Urinary bladder (tissue), 4 donors: ENCODE data around the gene EMX1. TPM values are rescaled to one million over a fixed set of nuclear protein-coding genes. Genes with fewer than 3 reads are reported as not detected.

ENCODE experiments used
- DNase-seq: peaks from one replicate; pipeline ENCODE4 v3.0.0-alpha.2; 2015; ENCODE audit errors: extremely low spot score
- H3K27ac ChIP-seq: one replicate; pipeline ENCODE4 v1.5.1; 2013; ENCODE audit warnings: low read depth, mild to moderate bottlenecking, moderate library complexity
- H3K36me3 ChIP-seq: one replicate; pipeline ENCODE4 v1.6.1; 2013; ENCODE audit warnings: mild to moderate bottlenecking, moderate library complexity; ENCODE audit not compliant: insufficient read depth
- H3K4me1 ChIP-seq: one replicate; pipeline ENCODE4 v1.6.1; 2013; ENCODE audit warnings: mild to moderate bottlenecking, moderate library complexity; ENCODE audit not compliant: insufficient read depth
- H3K4me3 ChIP-seq: one replicate; pipeline ENCODE4 v1.5.1; 2013; ENCODE audit warnings: low read depth, low read length
- WGBS: extraction: QIAGEN DNeasy Blood & Tissue Kit; methylation state at CpG from one replicate; pipeline ENCODE4 v1.1.7; 2013; 5-methylcytosine and 5-hydroxymethylcytosine counted together
- polyA plus RNA-seq: library from polyadenylated mRNA; stranded (reverse); fragments of 200-250 nt; gene quantifications from one replicate; pipeline ENCODE4 v1.2.3, GENCODE V29; 2013
- total RNA-seq: library from RNA; depleted of rRNA; stranded (reverse); fragments of >200 nt; gene quantifications from one replicate; pipeline ENCODE4 v1.2.3, GENCODE V29; 2014
- donor health status: healthy with polysubstance abuse.
- donor health status: healthy.

EMX1 gene
- total and polyA plus RNA-seq, 2 donors = not detected

- H3K4me1 ChIP-seq = no peaks in the 10 kb centered on the region
- 74% methylated on average over 7 of the region's 7 CpGs for WGBS
- no peak for DNase-seq
- no peak overlapping the region for H3K27ac ChIP-seq
- no peak overlapping the region for H3K4me3 ChIP-seq
- H3K36me3 ChIP-seq = no peaks in the 10 kb centered on the region
Observed at GRCh38 chr2:72984172-72984671, 66.9 kb downstream of the EMX1 start.

Other genes with a start within 250 kb of the EMX1 start
- gene EXOC6B, start 91.5 kb upstream of the EMX1 start, total RNA-seq = 47.6 TPM
- 14.5 TPM for gene EXOC6B, start 91.5 kb upstream of the EMX1 start, polyA plus RNA-seq
- 5.5 TPM for gene SPR, start 30.1 kb upstream of the EMX1 start, total RNA-seq
- gene SPR, start 30.1 kb upstream of the EMX1 start, polyA plus RNA-seq = 28.2 TPM
- 11.8 TPM for gene SFXN5, start 154.2 kb downstream of the EMX1 start, total RNA-seq
- 9.2 TPM for gene SFXN5, start 154.2 kb downstream of the EMX1 start, polyA plus RNA-seq
- 13.4 TPM for gene RAB11FIP5, start 195.4 kb downstream of the EMX1 start, total RNA-seq
- gene RAB11FIP5, start 195.4 kb downstream of the EMX1 start, polyA plus RNA-seq = 22.6 TPM